NCI-H1694 (cell line): ENCODE data around the gene NR4A1.
"Not testable (repeated sequence)": the region's sequence is repeated elsewhere in the genome, so short reads cannot be mapped to it uniquely, and the experiment has no call there.

Experiments
- DNase-seq: peaks from one replicate; lab custom pipeline; 2025; lab: John Stamatoyannopoulos, UW

Gene NR4A1

GRCh38 chr12:52097045-52097666, 45.9 kb downstream of the NR4A1 start:
- no peak for DNase-seq

- DNase-seq = not testable (repeated sequence)
Observed at GRCh38 chr12:52104431-52105089, 53.3 kb downstream of the NR4A1 start.
